ENCODE data around the gene KIAA0040.

DNA sequence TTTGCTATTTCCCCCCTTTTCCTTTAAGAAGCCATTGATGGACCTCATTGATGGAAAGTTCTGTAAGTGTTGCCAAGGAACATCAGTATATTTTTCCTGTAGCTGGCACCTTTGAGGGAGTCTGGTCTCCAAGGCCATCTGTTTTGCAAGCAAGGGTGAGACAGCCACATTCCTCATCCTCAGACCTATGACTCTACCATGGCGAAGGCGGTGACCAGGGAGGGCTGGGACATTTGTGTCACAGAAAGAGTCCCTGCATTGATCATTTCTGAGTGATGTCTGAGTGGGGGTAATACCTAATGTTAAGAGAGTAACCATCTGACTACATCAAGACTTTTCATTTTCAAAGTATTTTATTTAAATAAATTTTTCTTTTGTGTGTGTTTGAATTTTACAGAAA lies 35.4 kb downstream of the KIAA0040 start:
- TF ChIP-seq, protein P1, sequence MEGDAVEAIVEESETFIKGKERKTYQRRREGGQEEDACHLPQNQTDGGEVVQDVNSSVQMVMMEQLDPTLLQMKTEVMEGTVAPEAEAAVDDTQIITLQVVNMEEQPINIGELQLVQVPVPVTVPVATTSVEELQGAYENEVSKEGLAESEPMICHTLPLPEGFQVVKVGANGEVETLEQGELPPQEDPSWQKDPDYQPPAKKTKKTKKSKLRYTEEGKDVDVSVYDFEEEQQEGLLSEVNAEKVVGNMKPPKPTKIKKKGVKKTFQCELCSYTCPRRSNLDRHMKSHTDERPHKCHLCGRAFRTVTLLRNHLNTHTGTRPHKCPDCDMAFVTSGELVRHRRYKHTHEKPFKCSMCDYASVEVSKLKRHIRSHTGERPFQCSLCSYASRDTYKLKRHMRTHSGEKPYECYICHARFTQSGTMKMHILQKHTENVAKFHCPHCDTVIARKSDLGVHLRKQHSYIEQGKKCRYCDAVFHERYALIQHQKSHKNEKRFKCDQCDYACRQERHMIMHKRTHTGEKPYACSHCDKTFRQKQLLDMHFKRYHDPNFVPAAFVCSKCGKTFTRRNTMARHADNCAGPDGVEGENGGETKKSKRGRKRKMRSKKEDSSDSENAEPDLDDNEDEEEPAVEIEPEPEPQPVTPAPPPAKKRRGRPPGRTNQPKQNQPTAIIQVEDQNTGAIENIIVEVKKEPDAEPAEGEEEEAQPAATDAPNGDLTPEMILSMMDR (IDR thresholded peaks at IDR 0.05): no peak
- TF ChIP-seq, protein P2, sequence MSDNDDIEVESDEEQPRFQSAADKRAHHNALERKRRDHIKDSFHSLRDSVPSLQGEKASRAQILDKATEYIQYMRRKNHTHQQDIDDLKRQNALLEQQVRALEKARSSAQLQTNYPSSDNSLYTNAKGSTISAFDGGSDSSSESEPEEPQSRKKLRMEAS (CRISPR knock-in tag; IDR thresholded peaks at IDR 0.05): no peak
- no peak for TF ChIP-seq SP1 (CRISPR knock-in tag; conservative IDR thresholded peaks at IDR 0.05)
- no peak for TF ChIP-seq CREB1 (CRISPR knock-in tag; IDR thresholded peaks at IDR 0.05)
- TF ChIP-seq, protein P3, sequence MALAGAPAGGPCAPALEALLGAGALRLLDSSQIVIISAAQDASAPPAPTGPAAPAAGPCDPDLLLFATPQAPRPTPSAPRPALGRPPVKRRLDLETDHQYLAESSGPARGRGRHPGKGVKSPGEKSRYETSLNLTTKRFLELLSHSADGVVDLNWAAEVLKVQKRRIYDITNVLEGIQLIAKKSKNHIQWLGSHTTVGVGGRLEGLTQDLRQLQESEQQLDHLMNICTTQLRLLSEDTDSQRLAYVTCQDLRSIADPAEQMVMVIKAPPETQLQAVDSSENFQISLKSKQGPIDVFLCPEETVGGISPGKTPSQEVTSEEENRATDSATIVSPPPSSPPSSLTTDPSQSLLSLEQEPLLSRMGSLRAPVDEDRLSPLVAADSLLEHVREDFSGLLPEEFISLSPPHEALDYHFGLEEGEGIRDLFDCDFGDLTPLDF (CRISPR knock-in tag; IDR thresholded peaks at IDR 0.05): no peak
- TF ChIP-seq, protein P4, sequence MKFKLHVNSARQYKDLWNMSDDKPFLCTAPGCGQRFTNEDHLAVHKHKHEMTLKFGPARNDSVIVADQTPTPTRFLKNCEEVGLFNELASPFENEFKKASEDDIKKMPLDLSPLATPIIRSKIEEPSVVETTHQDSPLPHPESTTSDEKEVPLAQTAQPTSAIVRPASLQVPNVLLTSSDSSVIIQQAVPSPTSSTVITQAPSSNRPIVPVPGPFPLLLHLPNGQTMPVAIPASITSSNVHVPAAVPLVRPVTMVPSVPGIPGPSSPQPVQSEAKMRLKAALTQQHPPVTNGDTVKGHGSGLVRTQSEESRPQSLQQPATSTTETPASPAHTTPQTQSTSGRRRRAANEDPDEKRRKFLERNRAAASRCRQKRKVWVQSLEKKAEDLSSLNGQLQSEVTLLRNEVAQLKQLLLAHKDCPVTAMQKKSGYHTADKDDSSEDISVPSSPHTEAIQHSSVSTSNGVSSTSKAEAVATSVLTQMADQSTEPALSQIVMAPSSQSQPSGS (CRISPR knock-in tag; IDR thresholded peaks at IDR 0.05; ENCODE audit: borderline replicate concordance, low read depth): no peak
- no peak for TF ChIP-seq ZNF121 (CRISPR knock-in tag; IDR thresholded peaks at IDR 0.05)
- TF ChIP-seq, protein P5, sequence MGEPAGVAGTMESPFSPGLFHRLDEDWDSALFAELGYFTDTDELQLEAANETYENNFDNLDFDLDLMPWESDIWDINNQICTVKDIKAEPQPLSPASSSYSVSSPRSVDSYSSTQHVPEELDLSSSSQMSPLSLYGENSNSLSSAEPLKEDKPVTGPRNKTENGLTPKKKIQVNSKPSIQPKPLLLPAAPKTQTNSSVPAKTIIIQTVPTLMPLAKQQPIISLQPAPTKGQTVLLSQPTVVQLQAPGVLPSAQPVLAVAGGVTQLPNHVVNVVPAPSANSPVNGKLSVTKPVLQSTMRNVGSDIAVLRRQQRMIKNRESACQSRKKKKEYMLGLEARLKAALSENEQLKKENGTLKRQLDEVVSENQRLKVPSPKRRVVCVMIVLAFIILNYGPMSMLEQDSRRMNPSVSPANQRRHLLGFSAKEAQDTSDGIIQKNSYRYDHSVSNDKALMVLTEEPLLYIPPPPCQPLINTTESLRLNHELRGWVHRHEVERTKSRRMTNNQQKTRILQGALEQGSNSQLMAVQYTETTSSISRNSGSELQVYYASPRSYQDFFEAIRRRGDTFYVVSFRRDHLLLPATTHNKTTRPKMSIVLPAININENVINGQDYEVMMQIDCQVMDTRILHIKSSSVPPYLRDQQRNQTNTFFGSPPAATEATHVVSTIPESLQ (CRISPR knock-in tag; IDR thresholded peaks at IDR 0.05): no peak
- TF ChIP-seq ZNF138 (CRISPR knock-in tag; conservative IDR thresholded peaks at IDR 0.05): no peak
- no peak for TF ChIP-seq SMAD4 (CRISPR knock-in tag; IDR thresholded peaks at IDR 0.05)
- TF ChIP-seq, protein P6, sequence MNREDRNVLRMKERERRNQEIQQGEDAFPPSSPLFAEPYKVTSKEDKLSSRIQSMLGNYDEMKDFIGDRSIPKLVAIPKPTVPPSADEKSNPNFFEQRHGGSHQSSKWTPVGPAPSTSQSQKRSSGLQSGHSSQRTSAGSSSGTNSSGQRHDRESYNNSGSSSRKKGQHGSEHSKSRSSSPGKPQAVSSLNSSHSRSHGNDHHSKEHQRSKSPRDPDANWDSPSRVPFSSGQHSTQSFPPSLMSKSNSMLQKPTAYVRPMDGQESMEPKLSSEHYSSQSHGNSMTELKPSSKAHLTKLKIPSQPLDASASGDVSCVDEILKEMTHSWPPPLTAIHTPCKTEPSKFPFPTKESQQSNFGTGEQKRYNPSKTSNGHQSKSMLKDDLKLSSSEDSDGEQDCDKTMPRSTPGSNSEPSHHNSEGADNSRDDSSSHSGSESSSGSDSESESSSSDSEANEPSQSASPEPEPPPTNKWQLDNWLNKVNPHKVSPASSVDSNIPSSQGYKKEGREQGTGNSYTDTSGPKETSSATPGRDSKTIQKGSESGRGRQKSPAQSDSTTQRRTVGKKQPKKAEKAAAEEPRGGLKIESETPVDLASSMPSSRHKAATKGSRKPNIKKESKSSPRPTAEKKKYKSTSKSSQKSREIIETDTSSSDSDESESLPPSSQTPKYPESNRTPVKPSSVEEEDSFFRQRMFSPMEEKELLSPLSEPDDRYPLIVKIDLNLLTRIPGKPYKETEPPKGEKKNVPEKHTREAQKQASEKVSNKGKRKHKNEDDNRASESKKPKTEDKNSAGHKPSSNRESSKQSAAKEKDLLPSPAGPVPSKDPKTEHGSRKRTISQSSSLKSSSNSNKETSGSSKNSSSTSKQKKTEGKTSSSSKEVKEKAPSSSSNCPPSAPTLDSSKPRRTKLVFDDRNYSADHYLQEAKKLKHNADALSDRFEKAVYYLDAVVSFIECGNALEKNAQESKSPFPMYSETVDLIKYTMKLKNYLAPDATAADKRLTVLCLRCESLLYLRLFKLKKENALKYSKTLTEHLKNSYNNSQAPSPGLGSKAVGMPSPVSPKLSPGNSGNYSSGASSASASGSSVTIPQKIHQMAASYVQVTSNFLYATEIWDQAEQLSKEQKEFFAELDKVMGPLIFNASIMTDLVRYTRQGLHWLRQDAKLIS (CRISPR knock-in tag; IDR thresholded peaks at IDR 0.05; ENCODE audit: borderline replicate concordance): no peak
- no peak for TF ChIP-seq EMX1 (CRISPR knock-in tag; IDR thresholded peaks at IDR 0.05)

All from WTC11 (cell line).